Thyroid gland (tissue), 4 donors: Measurements from ENCODE around the gene MCAM. TPM values are rescaled to one million over a fixed set of nuclear protein-coding genes. Genes with fewer than 3 reads are reported as not detected.

Source experiments
- DNase-seq, 2 donors: peaks; one replicate each; pipeline ENCODE4 v3.0.0-alpha.2; 2019
- H3K27ac ChIP-seq, 3 donors: fragments of 200-600 bp; sonication (generic); 1 replicate in 2 of 3; 2 replicates in 1 of 3; pipeline ENCODE4 v1.5.1; 2016 to 2019; ENCODE audit warnings: mild to moderate bottlenecking in 1 of 3, moderate library complexity in 1 of 3
- H3K27me3 ChIP-seq: fragments of 200-600 bp; sonication (generic); one replicate; pipeline ENCODE4 v1.5.1; 2019
- H3K36me3 ChIP-seq, 2 donors: fragments of 200-600 bp; sonication (generic); one replicate each; pipeline ENCODE4 v1.5.1; 2016 to 2019
- H3K4me1 ChIP-seq, 2 donors: fragments of 200-600 bp; sonication (generic); one replicate each; pipeline ENCODE4 v1.5.1; 2017 to 2019
- H3K4me3 ChIP-seq, 3 donors: fragments of 200-600 bp; sonication (generic); replicated peaks in 1 of 3; 1 replicate in 2 of 3; 2 replicates in 1 of 3; pipeline ENCODE4 v1.5.1; 2016; ENCODE audit warnings: mild to moderate bottlenecking in 1 of 3
- H3K9me3 ChIP-seq: fragments of 200-600 bp; sonication (generic); one replicate; pipeline ENCODE4 v1.5.1; 2017
- POLR2A ChIP-seq, 2 donors: fragments of 450-650 bp; IDR thresholded peaks; one replicate each; pipeline ENCODE4 v1.6.1; 2017; ENCODE audit warnings: antibody characterized with exemption in 2 of 2, mild to moderate bottlenecking in 2 of 2, moderate library complexity in 1 of 2
- WGBS, 2 donors: methylation state at CpG; one replicate each; pipeline ENCODE4 v1.1.5; 2017; 5-methylcytosine and 5-hydroxymethylcytosine counted together
- intact Hi-C: fragments of 100-400 bp; cut with DNase I; formaldehyde crosslinking; loops from one replicate; pipeline ENCODE4 v1.15.1; 2023
- total RNA-seq, 4 donors: library from RNA; depleted of rRNA; stranded (reverse); fragments of >200 nt; gene quantifications; one replicate each; pipeline ENCODE4 v1.2.3, GENCODE V29; 2016
- TF ChIP-seq, protein P1 (sequence below), 6 experiments: fragments of 200-600 bp in 3 of 6; fragments of 450-650 bp in 3 of 6; sonication (generic) in 3 of 6; IDR thresholded peaks; one replicate each; pipeline ENCODE4 v1.5.1; 2016 to 2019; ENCODE audit warnings: antibody characterized with exemption in 6 of 6, mild to moderate bottlenecking in 2 of 6, inconsistent platforms in 1 of 6, moderate library complexity in 1 of 6

MCAM gene
- total RNA-seq, 4 donors from 2014 or later, result 17.6 to 243 (median 61.8) TPM

- no peak for DNase-seq
- no peaks in the 10 kb centered on the region for H3K27me3 ChIP-seq
- 87% methylated on average over 5 of the region's 5 CpGs for WGBS, 2 donors
- no peak overlapping the region for H3K4me3 ChIP-seq
- H3K27ac ChIP-seq, result peak overlapping the region; percentile 36 to 88 (median 85)
- no peaks in the 10 kb centered on the region for H3K9me3 ChIP-seq
- intact Hi-C loops, result no loop called here
- TF ChIP-seq, protein P1, sequence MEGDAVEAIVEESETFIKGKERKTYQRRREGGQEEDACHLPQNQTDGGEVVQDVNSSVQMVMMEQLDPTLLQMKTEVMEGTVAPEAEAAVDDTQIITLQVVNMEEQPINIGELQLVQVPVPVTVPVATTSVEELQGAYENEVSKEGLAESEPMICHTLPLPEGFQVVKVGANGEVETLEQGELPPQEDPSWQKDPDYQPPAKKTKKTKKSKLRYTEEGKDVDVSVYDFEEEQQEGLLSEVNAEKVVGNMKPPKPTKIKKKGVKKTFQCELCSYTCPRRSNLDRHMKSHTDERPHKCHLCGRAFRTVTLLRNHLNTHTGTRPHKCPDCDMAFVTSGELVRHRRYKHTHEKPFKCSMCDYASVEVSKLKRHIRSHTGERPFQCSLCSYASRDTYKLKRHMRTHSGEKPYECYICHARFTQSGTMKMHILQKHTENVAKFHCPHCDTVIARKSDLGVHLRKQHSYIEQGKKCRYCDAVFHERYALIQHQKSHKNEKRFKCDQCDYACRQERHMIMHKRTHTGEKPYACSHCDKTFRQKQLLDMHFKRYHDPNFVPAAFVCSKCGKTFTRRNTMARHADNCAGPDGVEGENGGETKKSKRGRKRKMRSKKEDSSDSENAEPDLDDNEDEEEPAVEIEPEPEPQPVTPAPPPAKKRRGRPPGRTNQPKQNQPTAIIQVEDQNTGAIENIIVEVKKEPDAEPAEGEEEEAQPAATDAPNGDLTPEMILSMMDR (IDR thresholded peaks at IDR 0.05), result no peak
- no peak for TF ChIP-seq POLR2A (IDR thresholded peaks at IDR 0.05)
- no peaks in the 10 kb centered on the region for H3K36me3 ChIP-seq
- peaks cover 37 to 52% of the 10 kb centered on the region in 2 donors for H3K4me1 ChIP-seq
These were observed 45.8 kb upstream of the MCAM start for GRCh38 chr11:119362741-119363080.

- no peaks in the 10 kb centered on the region for H3K36me3 ChIP-seq
- intact Hi-C loops, result no loop called here
- peak in 1 of 2 donors; percentile 31 for DNase-seq
- no peaks in the 10 kb centered on the region for H3K9me3 ChIP-seq
- H3K4me1 ChIP-seq, result peaks cover 37 to 52% of the 10 kb centered on the region in 2 donors
- peak overlapping the region; percentile 76 to 88 (median 85) for H3K27ac ChIP-seq
- TF ChIP-seq POLR2A (IDR thresholded peaks at IDR 0.05), result no peak
- TF ChIP-seq, protein P1 (IDR thresholded peaks at IDR 0.05), result no peak
- H3K4me3 ChIP-seq, result no peak overlapping the region
- 75 to 78% methylated on average over 11 of the region's 11 CpGs for WGBS, 2 donors
- H3K27me3 ChIP-seq, result no peaks in the 10 kb centered on the region
These were observed 45.2 kb upstream of the MCAM start for GRCh38 chr11:119361941-119362725.

DNA sequence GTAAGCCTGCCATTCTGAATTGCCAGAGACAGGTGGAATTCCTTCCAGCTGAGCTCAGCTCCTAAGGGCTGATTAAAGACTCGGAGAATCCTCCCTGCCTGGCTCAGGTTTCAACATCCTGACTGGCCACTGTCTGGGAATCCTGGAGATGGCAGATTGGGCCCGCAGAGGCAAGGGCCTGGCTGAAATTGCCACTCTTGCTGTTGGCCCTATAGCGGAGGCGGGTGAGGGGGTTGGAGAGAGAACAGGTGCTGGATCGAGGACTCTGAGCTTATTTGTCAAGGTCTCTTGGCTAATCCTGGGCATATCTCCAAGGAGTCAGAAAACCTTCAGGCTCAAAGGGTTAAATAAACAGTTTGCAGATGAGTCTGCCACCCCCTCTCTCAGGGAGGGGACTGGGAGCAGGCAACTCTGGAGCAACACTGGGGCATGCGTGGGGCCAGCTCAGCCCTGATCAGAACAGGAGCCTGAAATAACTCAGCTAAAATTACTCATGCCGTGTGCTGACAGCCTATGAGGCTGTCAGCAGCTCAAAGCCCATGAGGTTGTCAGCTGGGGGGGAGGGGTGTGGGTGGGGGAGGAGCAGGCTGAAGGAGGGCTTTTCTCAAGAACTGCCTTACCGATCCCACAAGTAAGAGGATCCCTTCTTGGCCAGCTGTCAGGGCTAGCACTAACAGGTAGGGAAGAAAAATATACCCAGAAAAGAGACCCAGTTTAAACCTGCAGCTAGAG, 44.3 kb upstream of the MCAM start:
- H3K27ac ChIP-seq, result peak overlapping the region; percentile 76 to 88 (median 85)
- intact Hi-C loops, result no loop called here
- H3K4me3 ChIP-seq, result no peak overlapping the region
- H3K36me3 ChIP-seq, result no peaks in the 10 kb centered on the region
- TF ChIP-seq POLR2A (IDR thresholded peaks at IDR 0.05), result peak in 1 of 2 donors; percentile 37
- TF ChIP-seq, protein P1 (IDR thresholded peaks at IDR 0.05), result peak in 2 of 6 experiments; percentile 13 to 25
- no peaks in the 10 kb centered on the region for H3K9me3 ChIP-seq
- peak; percentile 81 for DNase-seq
- peaks cover 37 to 55% of the 10 kb centered on the region in 2 donors for H3K4me1 ChIP-seq
- 31 to 47% methylated on average over 7 to 8 of the region's 8 CpGs for WGBS, 2 donors
- H3K27me3 ChIP-seq, result no peaks in the 10 kb centered on the region

- Histone ChIP-seq H3K4me1 (peaks cover 33 to 48% of the 10 kb centered on the region in 2 donors), H3K27me3 (no peaks in the 10 kb centered on the region), H3K36me3 (no peaks in the 10 kb centered on the region), H3K27ac (no peak overlapping the region), H3K9me3 (no peaks in the 10 kb centered on the region), H3K4me3 (no peak overlapping the region)
- 79 to 88% methylated on average over 10 of the region's 10 CpGs for WGBS, 2 donors
- TF ChIP-seq, protein P1 (IDR thresholded peaks at IDR 0.05), result no peak
- TF ChIP-seq POLR2A (IDR thresholded peaks at IDR 0.05), result no peak
- DNase-seq, result no peak
- intact Hi-C loops, result no loop called here
These were observed 42.7 kb upstream of the MCAM start for GRCh38 chr11:119359365-119360214.
